HEK293T (cell line): ENCODE data around the gene MFNG.

ENCODE experiments used
- BHLHE40 ChIP-seq: fragments of 450-650 bp; IDR thresholded peaks from 2 replicates; pipeline ENCODE4 v1.6.1; 2016; ENCODE audit warnings: mild to moderate bottlenecking, moderate library complexity, borderline replicate concordance
- ELF4 ChIP-seq: fragments of 450-650 bp; IDR thresholded peaks from 2 replicates; pipeline ENCODE4 v1.6.1; 2017; ENCODE audit warnings: antibody characterized with exemption
- FOXM1 ChIP-seq: fragments of 450-650 bp; IDR thresholded peaks from 2 replicates; pipeline ENCODE4 v1.6.1; 2017; ENCODE audit warnings: mild to moderate bottlenecking, borderline replicate concordance
- HDGF ChIP-seq: fragments of 450-650 bp; IDR thresholded peaks from 2 replicates; pipeline ENCODE4 v1.6.1; 2017; ENCODE audit warnings: antibody characterized with exemption, borderline replicate concordance
- SUZ12 ChIP-seq: fragments of 450-650 bp; IDR thresholded peaks from 2 replicates; pipeline ENCODE4 v1.6.1; 2016; ENCODE audit warnings: mild to moderate bottlenecking
- TARDBP ChIP-seq: fragments of 450-650 bp; IDR thresholded peaks from 2 replicates; pipeline ENCODE4 v1.6.1; 2016
- ZNF384 ChIP-seq: fragments of 450-650 bp; IDR thresholded peaks from 2 replicates; pipeline ENCODE4 v1.6.1; 2016
- TF ChIP-seq, protein P1 (sequence below): fragments of 450-650 bp; IDR thresholded peaks from 2 replicates; pipeline ENCODE4 v1.6.1; 2016

DNA sequence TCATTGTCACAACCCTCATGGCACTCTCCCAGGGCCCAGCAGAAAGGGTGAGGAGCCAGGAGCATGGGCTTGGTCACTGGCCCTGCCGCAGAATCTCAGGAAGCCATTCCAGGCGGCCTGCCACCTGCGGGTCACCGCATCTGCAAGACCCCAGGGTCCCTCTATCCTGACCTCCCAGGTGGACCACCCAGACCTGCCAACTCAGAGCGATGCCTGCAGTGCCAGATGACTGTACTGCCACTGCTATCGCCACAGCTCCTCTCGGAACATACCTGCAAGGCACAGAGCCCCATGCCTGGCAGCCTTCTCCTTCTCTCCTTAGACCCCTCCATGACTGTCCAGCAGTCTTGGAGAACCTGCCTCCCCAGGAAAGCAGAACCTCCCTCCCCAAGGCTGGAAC lies 32.5 kb downstream of the MFNG start:
- no peak for TF ChIP-seq BHLHE40
- TF ChIP-seq, protein P1, sequence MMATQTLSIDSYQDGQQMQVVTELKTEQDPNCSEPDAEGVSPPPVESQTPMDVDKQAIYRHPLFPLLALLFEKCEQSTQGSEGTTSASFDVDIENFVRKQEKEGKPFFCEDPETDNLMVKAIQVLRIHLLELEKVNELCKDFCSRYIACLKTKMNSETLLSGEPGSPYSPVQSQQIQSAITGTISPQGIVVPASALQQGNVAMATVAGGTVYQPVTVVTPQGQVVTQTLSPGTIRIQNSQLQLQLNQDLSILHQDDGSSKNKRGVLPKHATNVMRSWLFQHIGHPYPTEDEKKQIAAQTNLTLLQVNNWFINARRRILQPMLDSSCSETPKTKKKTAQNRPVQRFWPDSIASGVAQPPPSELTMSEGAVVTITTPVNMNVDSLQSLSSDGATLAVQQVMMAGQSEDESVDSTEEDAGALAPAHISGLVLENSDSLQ: no peak
- no peak for TF ChIP-seq TARDBP
- TF ChIP-seq FOXM1: no peak
- TF ChIP-seq SUZ12: no peak
- TF ChIP-seq ELF4: no peak
- no peak for TF ChIP-seq ZNF384
- TF ChIP-seq HDGF: no peak
